Lung microvascular endothelial cell (primary cell): Measurements from ENCODE around the gene MEG3. TPM values are rescaled to one million over a fixed set of nuclear protein-coding genes. Genes with fewer than 3 reads are reported as not detected.

Experiments used
- total RNA-seq: library from RNA; depleted of rRNA; stranded (reverse); fragments of >200 nt; gene quantifications from 2 replicates; pipeline ENCODE4 v1.2.1, GENCODE V29; 2014

MEG3 gene
- total RNA-seq, 1 donor from 2014 or later = 0.99 TPM

Other genes starting within 250 kb of the MEG3 start
- 0.20 TPM in 1 of 2 replicates, not detected in the other for gene BEGAIN, start 238.7 kb upstream of the MEG3 start, total RNA-seq
- not detected in 2 replicates for gene DLK1, start 99.2 kb upstream of the MEG3 start, total RNA-seq
- gene RTL1, start 77.6 kb downstream of the MEG3 start, total RNA-seq = not detected in 2 replicates